IMR-90 (cell line): ENCODE measurements around the gene NSL1.

Experiments used
- CEBPB ChIP-seq: IDR thresholded peaks from 2 replicates; pipeline ENCODE4 v1.6.1; 2012; ENCODE audit warnings: low read depth, low read length, improper control_type of control experiment
- MAFK ChIP-seq: IDR thresholded peaks from 2 replicates; pipeline ENCODE4 v1.6.1; 2012; ENCODE audit warnings: low read depth, low read length, improper control_type of control experiment
- MXI1 ChIP-seq: IDR thresholded peaks from 2 replicates; pipeline ENCODE4 v1.6.1; 2012; ENCODE audit warnings: low read depth, mild to moderate bottlenecking, low read length, moderate library complexity, borderline replicate concordance
- NFE2L2 ChIP-seq: fragments of 150-350 bp; IDR thresholded peaks from 2 replicates; pipeline ENCODE4 v1.6.1; 2016; ENCODE audit warnings: low read depth, mild to moderate bottlenecking, low read length
- POLR2A ChIP-seq: IDR thresholded peaks from 2 replicates; pipeline ENCODE4 v1.6.1; 2012; ENCODE audit warnings: mild to moderate bottlenecking, low read depth, low read length
- TF ChIP-seq, protein P1 (sequence below): conservative IDR thresholded peaks from 2 replicates; pipeline ENCODE4 v1.5.1; 2012; ENCODE audit warnings: mild to moderate bottlenecking, low read depth, low read length, improper control_type of control experiment

DNA sequence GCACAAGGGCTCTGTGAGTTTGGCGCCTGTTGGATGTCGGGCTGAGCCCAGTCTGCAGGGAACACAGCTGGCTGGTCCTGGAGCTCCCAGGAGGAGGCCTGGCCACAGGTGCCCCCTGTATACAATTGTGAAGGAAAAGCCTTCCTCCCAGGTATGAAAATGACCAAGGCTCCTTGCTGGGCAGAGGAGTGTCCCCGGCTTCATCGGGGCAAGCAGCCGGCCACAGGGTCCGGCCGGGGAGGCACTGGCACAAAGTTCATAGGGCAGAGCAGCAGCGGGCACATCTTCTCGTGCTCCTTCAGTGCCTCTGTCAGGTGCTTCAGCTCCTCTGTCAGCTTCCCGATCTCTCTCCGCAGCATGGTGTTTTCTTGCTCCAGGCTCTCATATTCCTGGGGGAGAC is 105.0 kb downstream of the NSL1 start:
- TF ChIP-seq POLR2A, result no peak
- TF ChIP-seq, protein P1, sequence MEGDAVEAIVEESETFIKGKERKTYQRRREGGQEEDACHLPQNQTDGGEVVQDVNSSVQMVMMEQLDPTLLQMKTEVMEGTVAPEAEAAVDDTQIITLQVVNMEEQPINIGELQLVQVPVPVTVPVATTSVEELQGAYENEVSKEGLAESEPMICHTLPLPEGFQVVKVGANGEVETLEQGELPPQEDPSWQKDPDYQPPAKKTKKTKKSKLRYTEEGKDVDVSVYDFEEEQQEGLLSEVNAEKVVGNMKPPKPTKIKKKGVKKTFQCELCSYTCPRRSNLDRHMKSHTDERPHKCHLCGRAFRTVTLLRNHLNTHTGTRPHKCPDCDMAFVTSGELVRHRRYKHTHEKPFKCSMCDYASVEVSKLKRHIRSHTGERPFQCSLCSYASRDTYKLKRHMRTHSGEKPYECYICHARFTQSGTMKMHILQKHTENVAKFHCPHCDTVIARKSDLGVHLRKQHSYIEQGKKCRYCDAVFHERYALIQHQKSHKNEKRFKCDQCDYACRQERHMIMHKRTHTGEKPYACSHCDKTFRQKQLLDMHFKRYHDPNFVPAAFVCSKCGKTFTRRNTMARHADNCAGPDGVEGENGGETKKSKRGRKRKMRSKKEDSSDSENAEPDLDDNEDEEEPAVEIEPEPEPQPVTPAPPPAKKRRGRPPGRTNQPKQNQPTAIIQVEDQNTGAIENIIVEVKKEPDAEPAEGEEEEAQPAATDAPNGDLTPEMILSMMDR, result no peak
- TF ChIP-seq MXI1, result no peak
- TF ChIP-seq MAFK, result no peak
- TF ChIP-seq NFE2L2, result no peak
- no peak for TF ChIP-seq CEBPB
